Measurements from ENCODE around the gene MAN1C1. TPM values are rescaled to one million over a fixed set of nuclear protein-coding genes. Genes with fewer than 3 reads are reported as not detected.

The MAN1C1 gene
- total RNA-seq, 2 donors from 2014 or later = 2.7 to 4.3 TPM

GRCh38 chr1:25786887-25787759 lies 170.5 kb downstream of the MAN1C1 start:
- no peaks in the 10 kb centered on the region for H3K36me3 ChIP-seq
- no peaks in the 10 kb centered on the region for H3K9me3 ChIP-seq
- DNase-seq = no peak
- intact Hi-C loops (cut with DNase I) = no loop called here
- no peak for TF ChIP-seq CTCF (IDR thresholded peaks at IDR 0.05)
- H3K27ac ChIP-seq = no peak overlapping the region
- no peaks in the 10 kb centered on the region for H3K27me3 ChIP-seq
- H3K4me1 ChIP-seq = no peaks in the 10 kb centered on the region
- no peak overlapping the region for H3K4me3 ChIP-seq
- H3K9ac ChIP-seq (ENCODE audit: low read depth in 2 of 2, low read length in 2 of 2) = no peak overlapping the region

- intact Hi-C loops (cut with DNase I) = no loop called here
- no peak for TF ChIP-seq CTCF (IDR thresholded peaks at IDR 0.05)
- Histone ChIP-seq H3K36me3 (no peaks in the 10 kb centered on the region), H3K4me3 (no peak overlapping the region), H3K9ac (ENCODE audit: low read depth in 2 of 2, low read length in 2 of 2) (no peak overlapping the region), H3K4me1 (no peaks in the 10 kb centered on the region), H3K9me3 (no peaks in the 10 kb centered on the region), H3K27ac (no peak overlapping the region), H3K27me3 (no peaks in the 10 kb centered on the region)
- DNase-seq = no peak
Observed at GRCh38 chr1:25787760-25788166, 171.2 kb downstream of the MAN1C1 start.

GRCh38 chr1:25790472-25790871 lies 173.9 kb downstream of the MAN1C1 start:
- Histone ChIP-seq H3K9me3 (no peaks in the 10 kb centered on the region), H3K27me3 (no peaks in the 10 kb centered on the region), H3K4me3 (no peak overlapping the region), H3K36me3 (no peaks in the 10 kb centered on the region), H3K9ac (ENCODE audit: low read depth in 2 of 2, low read length in 2 of 2) (no peak overlapping the region), H3K27ac (no peak overlapping the region), H3K4me1 (no peaks in the 10 kb centered on the region)
- no peak for DNase-seq
- no peak for TF ChIP-seq CTCF (IDR thresholded peaks at IDR 0.05)
- intact Hi-C loops (cut with DNase I) = no loop called here

- intact Hi-C loops (cut with DNase I) = no loop called here
Observed at GRCh38 chr1:25792115-25792514, 175.5 kb downstream of the MAN1C1 start.

GRCh38 chr1:25793585-25794170 lies 177.1 kb downstream of the MAN1C1 start:
- no peak for TF ChIP-seq CTCF (IDR thresholded peaks at IDR 0.05)
- no peaks in the 10 kb centered on the region for H3K9me3 ChIP-seq
- H3K4me3 ChIP-seq = no peak overlapping the region
- DNase-seq = no peak
- no peak overlapping the region for H3K9ac ChIP-seq (ENCODE audit: low read depth in 2 of 2, low read length in 2 of 2)
- intact Hi-C loops (cut with DNase I) = no loop called here
- no peaks in the 10 kb centered on the region for H3K36me3 ChIP-seq
- no peak overlapping the region for H3K27ac ChIP-seq
- H3K27me3 ChIP-seq = no peaks in the 10 kb centered on the region
- no peaks in the 10 kb centered on the region for H3K4me1 ChIP-seq

More at GRCh38 chr1:25792115-25792514, 175.5 kb downstream of the MAN1C1 start:
- no peaks in the 10 kb centered on the region for H3K27me3 ChIP-seq
- H3K9me3 ChIP-seq = no peaks in the 10 kb centered on the region
- TF ChIP-seq CTCF (IDR thresholded peaks at IDR 0.05) = no peak
- H3K36me3 ChIP-seq = no peaks in the 10 kb centered on the region
- H3K9ac ChIP-seq (ENCODE audit: low read depth in 2 of 2, low read length in 2 of 2) = no peak overlapping the region
- H3K4me3 ChIP-seq = no peak overlapping the region
- no peak for DNase-seq
- no peak overlapping the region for H3K27ac ChIP-seq
- H3K4me1 ChIP-seq = no peaks in the 10 kb centered on the region
